22Rv1 (cell line): ENCODE results near the gene CPNE2.

Experiments used
- ZFX ChIP-seq: fragments of 450-650 bp; IDR thresholded peaks from 2 replicates; pipeline ENCODE4 v1.6.1; 2017; ENCODE audit warnings: antibody characterized with exemption, borderline replicate concordance
- TF ChIP-seq, protein P1 (sequence below): fragments of 450-650 bp; IDR thresholded peaks from 2 replicates; pipeline ENCODE4 v1.5.1; 2017; ENCODE audit warnings: mild to moderate bottlenecking

DNA sequence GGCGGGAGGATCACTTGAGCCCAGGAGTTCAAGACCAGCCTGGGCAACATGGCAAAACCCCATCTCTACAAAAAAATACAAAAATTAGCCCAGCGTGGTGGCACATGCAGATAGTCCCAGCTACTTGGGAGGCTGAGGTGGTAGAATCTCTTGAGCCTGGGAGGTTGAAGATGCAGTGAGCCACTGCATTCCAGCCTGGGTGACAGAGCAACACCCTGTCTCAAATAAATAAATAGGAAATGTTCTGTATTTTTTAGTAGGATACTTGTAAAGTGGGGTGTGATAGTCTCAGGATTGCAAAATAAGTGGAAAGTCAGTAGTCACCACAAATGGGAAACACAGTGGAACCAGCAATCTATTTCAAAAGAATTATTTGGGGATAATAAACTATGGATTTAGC is 97.8 kb downstream of the CPNE2 start:
- TF ChIP-seq, protein P1, sequence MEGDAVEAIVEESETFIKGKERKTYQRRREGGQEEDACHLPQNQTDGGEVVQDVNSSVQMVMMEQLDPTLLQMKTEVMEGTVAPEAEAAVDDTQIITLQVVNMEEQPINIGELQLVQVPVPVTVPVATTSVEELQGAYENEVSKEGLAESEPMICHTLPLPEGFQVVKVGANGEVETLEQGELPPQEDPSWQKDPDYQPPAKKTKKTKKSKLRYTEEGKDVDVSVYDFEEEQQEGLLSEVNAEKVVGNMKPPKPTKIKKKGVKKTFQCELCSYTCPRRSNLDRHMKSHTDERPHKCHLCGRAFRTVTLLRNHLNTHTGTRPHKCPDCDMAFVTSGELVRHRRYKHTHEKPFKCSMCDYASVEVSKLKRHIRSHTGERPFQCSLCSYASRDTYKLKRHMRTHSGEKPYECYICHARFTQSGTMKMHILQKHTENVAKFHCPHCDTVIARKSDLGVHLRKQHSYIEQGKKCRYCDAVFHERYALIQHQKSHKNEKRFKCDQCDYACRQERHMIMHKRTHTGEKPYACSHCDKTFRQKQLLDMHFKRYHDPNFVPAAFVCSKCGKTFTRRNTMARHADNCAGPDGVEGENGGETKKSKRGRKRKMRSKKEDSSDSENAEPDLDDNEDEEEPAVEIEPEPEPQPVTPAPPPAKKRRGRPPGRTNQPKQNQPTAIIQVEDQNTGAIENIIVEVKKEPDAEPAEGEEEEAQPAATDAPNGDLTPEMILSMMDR, result no peak
- TF ChIP-seq ZFX, result no peak
